OCI-LY1 (cell line): ENCODE results near the gene NTNG1.

Experiments used
- H2AFZ ChIP-seq: fragments of 200-600 bp; sonication (generic), shearing (Covaris generic); 2 replicates; pipeline ENCODE4 v1.6.0; 2014; ENCODE audit warnings: antibody characterized with exemption, mild to moderate bottlenecking, low read length
- H3F3A ChIP-seq: fragments of 200-600 bp; sonication (generic), shearing (Covaris generic); 2 replicates; pipeline ENCODE4 v1.6.0; 2014; ENCODE audit warnings: mild to moderate bottlenecking, antibody characterized with exemption, low read length, moderate library complexity; ENCODE audit not compliant: insufficient read depth
- H3K27ac ChIP-seq: fragments of 200-600 bp; sonication (generic); 2 replicates; pipeline ENCODE4 v1.5.1; 2014; ENCODE audit warnings: low read length, mixed run types, mild to moderate bottlenecking, low read depth; ENCODE audit not compliant: poor library complexity, severe bottlenecking
- H3K27me3 ChIP-seq: fragments of 200-600 bp; sonication (generic); 2 replicates; pipeline ENCODE4 v1.6.0; 2014; ENCODE audit warnings: antibody characterized with exemption, mild to moderate bottlenecking, low read length, moderate library complexity; ENCODE audit not compliant: insufficient read depth
- H3K36me3 ChIP-seq: fragments of 200-600 bp; sonication (generic); 2 replicates; pipeline ENCODE4 v1.6.1; 2014; ENCODE audit warnings: mild to moderate bottlenecking, antibody characterized with exemption, low read length, moderate library complexity, mixed read lengths; ENCODE audit not compliant: insufficient read depth
- H3K4me1 ChIP-seq: fragments of 200-600 bp; sonication (generic); 2 replicates; pipeline ENCODE4 v1.5.1; 2014; ENCODE audit warnings: mild to moderate bottlenecking, low read length, moderate library complexity; ENCODE audit not compliant: insufficient read depth, severe bottlenecking
- H3K4me2 ChIP-seq: fragments of 200-600 bp; sonication (generic), shearing (Covaris generic); 2 replicates; pipeline ENCODE4 v1.6.1; 2014; ENCODE audit warnings: low read length
- H3K4me3 ChIP-seq: fragments of 200-600 bp; sonication (generic); 2 replicates; pipeline ENCODE4 v1.5.1; 2014; ENCODE audit warnings: low read length, low read depth, mild to moderate bottlenecking, mixed read lengths; ENCODE audit not compliant: poor library complexity, severe bottlenecking
- H3K79me2 ChIP-seq: fragments of 200-600 bp; shearing (Covaris generic); 2 replicates; pipeline ENCODE4 v1.6.1; 2016; ENCODE audit warnings: mixed run types, low read length, mixed read lengths; ENCODE audit not compliant: insufficient read depth
- H3K9ac ChIP-seq: fragments of 200-600 bp; sonication (generic), shearing (Covaris generic); 2 replicates; pipeline ENCODE4 v1.6.1; 2014; ENCODE audit warnings: mild to moderate bottlenecking, low read length, mixed read lengths
- H3K9me2 ChIP-seq: fragments of 200-600 bp; sonication (generic), shearing (Covaris generic); 2 replicates; pipeline ENCODE4 v1.6.1; 2014; ENCODE audit warnings: low read depth, mild to moderate bottlenecking, low read length, mixed read lengths
- H3K9me3 ChIP-seq: fragments of 200-600 bp; shearing (Covaris generic); 2 replicates; pipeline ENCODE4 v1.6.1; 2014; ENCODE audit warnings: low read length, mixed read lengths
- H4K20me1 ChIP-seq: fragments of 200-600 bp; sonication (generic), shearing (Covaris generic); 2 replicates; pipeline ENCODE4 v1.6.0; 2016; ENCODE audit warnings: mild to moderate bottlenecking, low read length; ENCODE audit not compliant: insufficient read depth
- EZH2 ChIP-seq: fragments of 200-600 bp; sonication (generic), shearing (Covaris generic); IDR thresholded peaks from 2 replicates; pipeline ENCODE4 v1.8.0; 2017; ENCODE audit warnings: borderline replicate concordance, mixed run types, mild to moderate bottlenecking, antibody characterized with exemption, low read length, moderate library complexity, mixed read lengths
- TF ChIP-seq, protein P1 (sequence below): fragments of 200-600 bp; sonication (generic), shearing (Covaris generic); IDR thresholded peaks from 2 replicates; pipeline ENCODE4 v1.5.1; 2017; ENCODE audit warnings: mild to moderate bottlenecking, antibody characterized with exemption, low read length, moderate library complexity, mixed read lengths

Gene NTNG1

GRCh38 chr1:107228704-107229371 is 88.0 kb downstream of the NTNG1 start:
- H3K79me2 ChIP-seq: no peaks in the 10 kb centered on the region
- no peaks in the 10 kb centered on the region for H3K9me3 ChIP-seq
- H4K20me1 ChIP-seq: no peaks in the 10 kb centered on the region
- no peak overlapping the region for H3K4me2 ChIP-seq
- H3K4me1 ChIP-seq: no peaks in the 10 kb centered on the region
- H3K27me3 ChIP-seq: no peaks in the 10 kb centered on the region
- TF ChIP-seq, protein P1, sequence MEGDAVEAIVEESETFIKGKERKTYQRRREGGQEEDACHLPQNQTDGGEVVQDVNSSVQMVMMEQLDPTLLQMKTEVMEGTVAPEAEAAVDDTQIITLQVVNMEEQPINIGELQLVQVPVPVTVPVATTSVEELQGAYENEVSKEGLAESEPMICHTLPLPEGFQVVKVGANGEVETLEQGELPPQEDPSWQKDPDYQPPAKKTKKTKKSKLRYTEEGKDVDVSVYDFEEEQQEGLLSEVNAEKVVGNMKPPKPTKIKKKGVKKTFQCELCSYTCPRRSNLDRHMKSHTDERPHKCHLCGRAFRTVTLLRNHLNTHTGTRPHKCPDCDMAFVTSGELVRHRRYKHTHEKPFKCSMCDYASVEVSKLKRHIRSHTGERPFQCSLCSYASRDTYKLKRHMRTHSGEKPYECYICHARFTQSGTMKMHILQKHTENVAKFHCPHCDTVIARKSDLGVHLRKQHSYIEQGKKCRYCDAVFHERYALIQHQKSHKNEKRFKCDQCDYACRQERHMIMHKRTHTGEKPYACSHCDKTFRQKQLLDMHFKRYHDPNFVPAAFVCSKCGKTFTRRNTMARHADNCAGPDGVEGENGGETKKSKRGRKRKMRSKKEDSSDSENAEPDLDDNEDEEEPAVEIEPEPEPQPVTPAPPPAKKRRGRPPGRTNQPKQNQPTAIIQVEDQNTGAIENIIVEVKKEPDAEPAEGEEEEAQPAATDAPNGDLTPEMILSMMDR: no peak
- no peak for TF ChIP-seq EZH2
- no peaks in the 10 kb centered on the region for H3F3A ChIP-seq
- H2AFZ ChIP-seq: no peak overlapping the region
- H3K36me3 ChIP-seq: no peaks in the 10 kb centered on the region
- no peak overlapping the region for H3K27ac ChIP-seq
- no peaks in the 10 kb centered on the region for H3K9me2 ChIP-seq
- no peak overlapping the region for H3K4me3 ChIP-seq
- no peak overlapping the region for H3K9ac ChIP-seq

DNA sequence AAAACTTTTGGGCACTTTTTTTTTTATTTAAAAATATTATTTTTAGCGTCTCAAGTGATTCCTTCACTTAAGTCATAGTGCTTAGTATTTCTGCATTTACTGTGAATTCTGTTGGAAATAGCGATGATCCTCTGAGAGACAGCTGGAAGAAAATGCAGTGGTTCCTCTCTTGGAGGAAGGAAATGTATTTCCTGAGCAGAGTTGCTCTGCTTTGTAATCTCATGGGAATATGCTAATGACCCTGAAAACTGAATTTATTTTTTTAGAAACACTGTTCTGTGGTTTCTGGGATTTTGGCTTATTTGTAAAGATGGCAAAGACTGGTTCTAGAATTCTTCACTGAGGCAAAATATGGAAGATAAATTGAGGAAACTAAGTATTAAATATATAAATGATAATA is 88.9 kb downstream of the NTNG1 start:
- Histone ChIP-seq H2AFZ (no peak overlapping the region), H3K27me3 (no peaks in the 10 kb centered on the region), H3K27ac (no peak overlapping the region), H3K9me2 (no peaks in the 10 kb centered on the region), H4K20me1 (no peaks in the 10 kb centered on the region), H3F3A (no peaks in the 10 kb centered on the region), H3K4me2 (no peak overlapping the region), H3K4me3 (no peak overlapping the region), H3K9ac (no peak overlapping the region), H3K79me2 (no peaks in the 10 kb centered on the region), H3K4me1 (no peaks in the 10 kb centered on the region), H3K9me3 (no peaks in the 10 kb centered on the region), H3K36me3 (no peaks in the 10 kb centered on the region)
- TF ChIP-seq EZH2: no peak
- TF ChIP-seq, protein P1: no peak

- H3K4me1 ChIP-seq: no peaks in the 10 kb centered on the region
- no peak overlapping the region for H3K4me3 ChIP-seq
- no peak overlapping the region for H3K4me2 ChIP-seq
- H3F3A ChIP-seq: no peaks in the 10 kb centered on the region
- no peaks in the 10 kb centered on the region for H3K9me2 ChIP-seq
- H2AFZ ChIP-seq: no peak overlapping the region
- TF ChIP-seq, protein P1: no peak
- no peak for TF ChIP-seq EZH2
- no peak overlapping the region for H3K27ac ChIP-seq
- H3K9me3 ChIP-seq: no peaks in the 10 kb centered on the region
- H3K9ac ChIP-seq: no peak overlapping the region
- no peaks in the 10 kb centered on the region for H3K27me3 ChIP-seq
- H4K20me1 ChIP-seq: no peaks in the 10 kb centered on the region
- H3K36me3 ChIP-seq: no peaks in the 10 kb centered on the region
- H3K79me2 ChIP-seq: no peaks in the 10 kb centered on the region
These were observed 89.3 kb downstream of the NTNG1 start for GRCh38 chr1:107230121-107230520.
